ENCODE data around the gene SCGB3A2. TPM values are rescaled to one million over a fixed set of nuclear protein-coding genes. Genes with fewer than 3 reads are reported as not detected.

The SCGB3A2 gene
- polyA plus RNA-seq, 3 donors, result 1.3 to 15.9 (median 9.3) TPM

GRCh38 chr5:147912011-147912410 is 33.5 kb downstream of the SCGB3A2 start:
- Mint-ChIP-seq H3K27me3 (ENCODE audit: low read depth in 3 of 3) (peaks cover 0 to 3% (median 0%) of the 10 kb centered on the region in 3 donors), H3K4me1 (peaks cover 9% of the 10 kb centered on the region), H3K4me3 (no peak overlapping the region), H3K9me3 (peaks cover 0 to 8% (median 1%) of the 10 kb centered on the region in 7 donors), H3K27ac (no peak overlapping the region), H3K36me3 (no peaks in the 10 kb centered on the region)
- Histone ChIP-seq H3K9me3 (replicated peaks in 1 of 2; ENCODE audit: control insufficient read depth in 1 of 2, insufficient read depth in 1 of 2, low read length in 2 of 2) (no peaks in the 10 kb centered on the region), H3K79me2 (ENCODE audit: insufficient read depth, low read length) (no peaks in the 10 kb centered on the region), H3K27me3 (ENCODE audit: control insufficient read depth in 2 of 2, insufficient read depth in 2 of 2, low read length in 2 of 2) (no peaks in the 10 kb centered on the region), H3K4me1 (ENCODE audit: control insufficient read depth in 1 of 2, insufficient read depth in 2 of 2, low read length in 2 of 2) (peaks cover 0 to 12% of the 10 kb centered on the region in 2 donors), H4K20me1 (ENCODE audit: insufficient read depth, low read length) (no peaks in the 10 kb centered on the region), H3K4me2 (replicated peaks; ENCODE audit: extremely low read depth, low read length, poor library complexity, severe bottlenecking) (no peak overlapping the region), H3K9ac (ENCODE audit: insufficient read depth, low read length, poor library complexity, severe bottlenecking) (no peak overlapping the region), H2AFZ (ENCODE audit: insufficient read depth, low read depth, low read length, poor library complexity, severe bottlenecking) (no peak overlapping the region), H3K4me3 (replicated peaks in 1 of 3; ENCODE audit: low read depth in 2 of 3, low read length in 3 of 3) (no peak overlapping the region), H3K36me3 (replicated peaks in 1 of 2; ENCODE audit: control insufficient read depth in 1 of 2, insufficient read depth in 2 of 2, low read length in 2 of 2) (no peaks in the 10 kb centered on the region), H3K27ac (ENCODE audit: low read depth in 1 of 2, low read length in 2 of 2) (no peak overlapping the region)
- no CpG with 5 or more reads among the region's 1 CpG for WGBS (ENCODE audit: insufficient coverage)
- DNase-seq, result peak in 2 of 3 donors; percentile 8 to 20
- intact Hi-C loops (cut with micrococcal nuclease), result no loop called here
- TF ChIP-seq CTCF (IDR thresholded peaks at IDR 0.05), result no peak

- no peaks in the 10 kb centered on the region for H3K36me3 ChIP-seq (replicated peaks in 1 of 2; ENCODE audit: control insufficient read depth in 1 of 2, insufficient read depth in 2 of 2, low read length in 2 of 2)
- no peak for DNase-seq
- H3K27ac ChIP-seq (ENCODE audit: low read depth in 1 of 2, low read length in 2 of 2), result no peak overlapping the region
- H4K20me1 ChIP-seq (ENCODE audit: insufficient read depth, low read length), result no peaks in the 10 kb centered on the region
- H3K4me2 ChIP-seq (replicated peaks; ENCODE audit: extremely low read depth, low read length, poor library complexity, severe bottlenecking), result no peak overlapping the region
- no peak overlapping the region for H3K9ac ChIP-seq (ENCODE audit: insufficient read depth, low read length, poor library complexity, severe bottlenecking)
- peaks cover 0 to 12% of the 10 kb centered on the region in 2 donors for H3K4me1 ChIP-seq (ENCODE audit: control insufficient read depth in 1 of 2, insufficient read depth in 2 of 2, low read length in 2 of 2)
- H3K9me3 ChIP-seq (replicated peaks in 1 of 2; ENCODE audit: control insufficient read depth in 1 of 2, insufficient read depth in 1 of 2, low read length in 2 of 2), result no peaks in the 10 kb centered on the region
- Mint-ChIP-seq H3K36me3 (no peaks in the 10 kb centered on the region), H3K27ac (no peak overlapping the region), H3K27me3 (ENCODE audit: low read depth in 3 of 3) (peaks cover 0 to 3% (median 0%) of the 10 kb centered on the region in 3 donors), H3K4me1 (peaks cover 11% of the 10 kb centered on the region), H3K4me3 (no peak overlapping the region), H3K9me3 (peaks cover 0 to 5% (median 1%) of the 10 kb centered on the region in 7 donors)
- no peak overlapping the region for H2AFZ ChIP-seq (ENCODE audit: insufficient read depth, low read depth, low read length, poor library complexity, severe bottlenecking)
- no peak overlapping the region for H3K4me3 ChIP-seq (replicated peaks in 1 of 3; ENCODE audit: low read depth in 2 of 3, low read length in 3 of 3)
- intact Hi-C loops (cut with micrococcal nuclease), result no loop called here
- no peaks in the 10 kb centered on the region for H3K79me2 ChIP-seq (ENCODE audit: insufficient read depth, low read length)
- 92% methylated on average over 1 of the region's 3 CpGs for WGBS (ENCODE audit: insufficient coverage)
- no peaks in the 10 kb centered on the region for H3K27me3 ChIP-seq (ENCODE audit: control insufficient read depth in 2 of 2, insufficient read depth in 2 of 2, low read length in 2 of 2)
- TF ChIP-seq CTCF (IDR thresholded peaks at IDR 0.05), result no peak
Observed at GRCh38 chr5:147913786-147914185, 35.3 kb downstream of the SCGB3A2 start.
